Loucy (cell line): ENCODE measurements around the gene FAM9A.

Experiments used
- H2AFZ ChIP-seq: fragments of 200-600 bp; sonication (generic); 2 replicates; pipeline ENCODE4 v1.6.0; 2016; ENCODE audit warnings: antibody characterized with exemption, mild to moderate bottlenecking, low read length, moderate library complexity
- H3F3A ChIP-seq: fragments of 200-600 bp; 2 replicates; pipeline ENCODE4 v1.6.0; 2016; ENCODE audit warnings: antibody characterized with exemption, low read depth, mild to moderate bottlenecking
- H3K27me3 ChIP-seq: fragments of 200-600 bp; sonication (generic); 2 replicates; pipeline ENCODE4 v1.6.1; 2014; ENCODE audit warnings: low read length, mild to moderate bottlenecking; ENCODE audit not compliant: insufficient read depth, poor library complexity, severe bottlenecking
- H3K36me3 ChIP-seq: fragments of 200-600 bp; sonication (generic); 2 replicates; pipeline ENCODE4 v1.6.1; 2016; ENCODE audit warnings: low read length; ENCODE audit not compliant: insufficient read depth
- H3K4me1 ChIP-seq: fragments of 200-600 bp; sonication (generic); 2 replicates; pipeline ENCODE4 v1.5.1; 2014; ENCODE audit warnings: low read length, mild to moderate bottlenecking; ENCODE audit not compliant: insufficient read depth, poor library complexity, severe bottlenecking
- H3K4me2 ChIP-seq: fragments of 200-600 bp; sonication (generic); 2 replicates; pipeline ENCODE4 v1.6.0; 2014; ENCODE audit warnings: antibody characterized with exemption, low read length, low read depth, mild to moderate bottlenecking; ENCODE audit not compliant: poor library complexity, severe bottlenecking
- H3K4me3 ChIP-seq: fragments of 200-600 bp; sonication (generic); 2 replicates; pipeline ENCODE4 v1.5.1; 2014; ENCODE audit warnings: low read length, mild to moderate bottlenecking, mixed read lengths; ENCODE audit not compliant: poor library complexity, severe bottlenecking
- H3K79me2 ChIP-seq: fragments of 200-600 bp; sonication (generic); 2 replicates; pipeline ENCODE4 v1.6.1; 2014; ENCODE audit warnings: low read length; ENCODE audit not compliant: insufficient read depth
- H3K9ac ChIP-seq: fragments of 200-600 bp; sonication (generic); 2 replicates; pipeline ENCODE4 v1.6.0; 2014; ENCODE audit warnings: mild to moderate bottlenecking, low read depth, low read length, moderate library complexity; ENCODE audit not compliant: poor library complexity, severe bottlenecking
- H3K9me2 ChIP-seq: fragments of 200-600 bp; sonication (generic); replicated peaks from 2 replicates; pipeline ENCODE4 v1.6.1; 2016; ENCODE audit warnings: low read depth, low read length, mixed read lengths
- H3K9me3 ChIP-seq: fragments of 200-600 bp; sonication (generic); 2 replicates; pipeline ENCODE4 v1.6.1; 2014; ENCODE audit warnings: mild to moderate bottlenecking, antibody characterized with exemption, low read length, low read depth; ENCODE audit not compliant: insufficient read depth
- H4K20me1 ChIP-seq: fragments of 200-600 bp; sonication (generic); 2 replicates; pipeline ENCODE4 v1.6.0; 2014; ENCODE audit warnings: antibody characterized with exemption, low read length, mild to moderate bottlenecking; ENCODE audit not compliant: insufficient read depth, poor library complexity, severe bottlenecking
- CTCF ChIP-seq: fragments of 200-600 bp; sonication (generic); conservative IDR thresholded peaks from 2 replicates; pipeline ENCODE4 v1.5.1; 2014; ENCODE audit warnings: mild to moderate bottlenecking, antibody characterized with exemption, low read length
- EZH2phosphoT487 ChIP-seq: fragments of 200-600 bp; IDR thresholded peaks from 2 replicates; pipeline ENCODE4 v1.6.1; 2018; ENCODE audit warnings: antibody characterized with exemption, mild to moderate bottlenecking, moderate library complexity, borderline replicate concordance

The FAM9A gene

GRCh38 chrX:8813036-8813435 is 11.9 kb upstream of the FAM9A start:
- H3K36me3 ChIP-seq: no peaks in the 10 kb centered on the region
- no peaks in the 10 kb centered on the region for H3K4me1 ChIP-seq
- H3K79me2 ChIP-seq: no peaks in the 10 kb centered on the region
- no peak overlapping the region for H3K4me2 ChIP-seq
- H3K4me3 ChIP-seq: no peak overlapping the region
- no peaks in the 10 kb centered on the region for H4K20me1 ChIP-seq
- no peaks in the 10 kb centered on the region for H3F3A ChIP-seq
- H3K27me3 ChIP-seq: no peaks in the 10 kb centered on the region
- H2AFZ ChIP-seq: no peak overlapping the region
- TF ChIP-seq EZH2phosphoT487 (no peak), CTCF (no peak)
- H3K9ac ChIP-seq: no peak overlapping the region
- H3K9me3 ChIP-seq: no peaks in the 10 kb centered on the region
- no peaks in the 10 kb centered on the region for H3K9me2 ChIP-seq

- Histone ChIP-seq H2AFZ (no peak overlapping the region), H4K20me1 (no peaks in the 10 kb centered on the region), H3K4me3 (no peak overlapping the region), H3K36me3 (no peaks in the 10 kb centered on the region), H3K79me2 (no peaks in the 10 kb centered on the region), H3K4me1 (no peaks in the 10 kb centered on the region), H3F3A (no peaks in the 10 kb centered on the region), H3K4me2 (no peak overlapping the region), H3K9me2 (no peaks in the 10 kb centered on the region), H3K9me3 (no peaks in the 10 kb centered on the region), H3K9ac (no peak overlapping the region), H3K27me3 (no peaks in the 10 kb centered on the region)
- TF ChIP-seq CTCF (no peak), EZH2phosphoT487 (no peak)
Measured at GRCh38 chrX:8811611-8812010, 10.4 kb upstream of the FAM9A start.

- Histone ChIP-seq H3K4me2 (no peak overlapping the region), H3K4me3 (no peak overlapping the region)
- no peak for TF ChIP-seq CTCF
- no peak for TF ChIP-seq EZH2phosphoT487
Measured at GRCh38 chrX:8808661-8809060, 7.5 kb upstream of the FAM9A start.

More at GRCh38 chrX:8808661-8809060, 7.5 kb upstream of the FAM9A start:
- H3F3A ChIP-seq: no peaks in the 10 kb centered on the region
- no peaks in the 10 kb centered on the region for H3K9me2 ChIP-seq
- no peaks in the 10 kb centered on the region for H3K36me3 ChIP-seq
- H3K9me3 ChIP-seq: no peaks in the 10 kb centered on the region
- H2AFZ ChIP-seq: no peak overlapping the region
- H3K9ac ChIP-seq: no peak overlapping the region
- no peaks in the 10 kb centered on the region for H3K4me1 ChIP-seq
- no peaks in the 10 kb centered on the region for H3K27me3 ChIP-seq
- no peaks in the 10 kb centered on the region for H3K79me2 ChIP-seq
- no peaks in the 10 kb centered on the region for H4K20me1 ChIP-seq
